ENCODE data around the gene GJA5. TPM values are rescaled to one million over a fixed set of nuclear protein-coding genes. Genes with fewer than 3 reads are reported as not detected.

The GJA5 gene
- total RNA-seq, 4 donors from 2014 or later, result 2.7 to 50.7 (median 20.2) TPM

GRCh38 chr1:147741065-147741464 is 19.3 kb downstream of the GJA5 start:
- Histone ChIP-seq H3K36me3 (no peaks in the 10 kb centered on the region), H3K4me1 (no peaks in the 10 kb centered on the region), H3K9me3 (no peaks in the 10 kb centered on the region), H3K27me3 (no peaks in the 10 kb centered on the region), H3K4me3 (no peak overlapping the region), H3K27ac (no peak overlapping the region)
- DNase-seq (ENCODE audit: low spot score in 2 of 2), result no peak
- TF ChIP-seq, protein P1, sequence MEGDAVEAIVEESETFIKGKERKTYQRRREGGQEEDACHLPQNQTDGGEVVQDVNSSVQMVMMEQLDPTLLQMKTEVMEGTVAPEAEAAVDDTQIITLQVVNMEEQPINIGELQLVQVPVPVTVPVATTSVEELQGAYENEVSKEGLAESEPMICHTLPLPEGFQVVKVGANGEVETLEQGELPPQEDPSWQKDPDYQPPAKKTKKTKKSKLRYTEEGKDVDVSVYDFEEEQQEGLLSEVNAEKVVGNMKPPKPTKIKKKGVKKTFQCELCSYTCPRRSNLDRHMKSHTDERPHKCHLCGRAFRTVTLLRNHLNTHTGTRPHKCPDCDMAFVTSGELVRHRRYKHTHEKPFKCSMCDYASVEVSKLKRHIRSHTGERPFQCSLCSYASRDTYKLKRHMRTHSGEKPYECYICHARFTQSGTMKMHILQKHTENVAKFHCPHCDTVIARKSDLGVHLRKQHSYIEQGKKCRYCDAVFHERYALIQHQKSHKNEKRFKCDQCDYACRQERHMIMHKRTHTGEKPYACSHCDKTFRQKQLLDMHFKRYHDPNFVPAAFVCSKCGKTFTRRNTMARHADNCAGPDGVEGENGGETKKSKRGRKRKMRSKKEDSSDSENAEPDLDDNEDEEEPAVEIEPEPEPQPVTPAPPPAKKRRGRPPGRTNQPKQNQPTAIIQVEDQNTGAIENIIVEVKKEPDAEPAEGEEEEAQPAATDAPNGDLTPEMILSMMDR (IDR thresholded peaks at IDR 0.05), result no peak
- TF ChIP-seq EP300 (IDR thresholded peaks at IDR 0.05) (no peak), POLR2A (IDR thresholded peaks at IDR 0.05) (no peak)
- WGBS, 2 donors, result 55 to 81% methylated on average over 1 of the region's 1 CpG

DNA sequence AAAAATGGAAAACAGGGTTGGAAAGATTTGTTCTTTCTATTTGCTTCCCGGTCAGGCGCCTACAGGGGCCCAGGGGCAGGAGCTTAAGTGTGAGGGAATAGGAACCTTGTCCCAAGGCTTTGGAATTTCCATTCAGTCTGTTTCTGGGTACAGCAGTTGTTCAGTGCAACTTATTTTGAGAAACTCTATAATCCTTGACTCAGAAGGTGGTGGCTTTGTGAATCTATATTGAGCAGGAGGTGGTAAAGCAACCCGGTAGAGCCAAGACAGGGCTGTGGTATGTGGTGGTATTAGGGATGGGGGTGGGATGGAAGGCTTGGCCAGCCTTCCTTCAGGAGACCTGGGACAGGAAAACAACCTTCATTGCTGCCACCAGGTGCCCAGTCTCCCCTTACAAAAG is 20.0 kb downstream of the GJA5 start:
- WGBS, 2 donors, result 84 to 87% methylated on average over 3 of the region's 3 CpGs
- no peaks in the 10 kb centered on the region for H3K36me3 ChIP-seq
- no peaks in the 10 kb centered on the region for H3K4me1 ChIP-seq
- H3K27me3 ChIP-seq, result no peaks in the 10 kb centered on the region
- DNase-seq (ENCODE audit: low spot score in 2 of 2), result no peak
- no peak overlapping the region for H3K27ac ChIP-seq
- H3K9me3 ChIP-seq, result no peaks in the 10 kb centered on the region
- H3K4me3 ChIP-seq, result no peak overlapping the region
- TF ChIP-seq, protein P1 (IDR thresholded peaks at IDR 0.05), result no peak
- no peak for TF ChIP-seq EP300 (IDR thresholded peaks at IDR 0.05)
- no peak for TF ChIP-seq POLR2A (IDR thresholded peaks at IDR 0.05)

- WGBS, 2 donors, result 78 to 86% methylated on average over 6 of the region's 6 CpGs
- H3K27ac ChIP-seq, result no peak overlapping the region
- no peaks in the 10 kb centered on the region for H3K9me3 ChIP-seq
- no peak for TF ChIP-seq POLR2A (IDR thresholded peaks at IDR 0.05)
- no peak for DNase-seq (ENCODE audit: low spot score in 2 of 2)
- H3K27me3 ChIP-seq, result no peaks in the 10 kb centered on the region
- H3K36me3 ChIP-seq, result no peaks in the 10 kb centered on the region
- H3K4me3 ChIP-seq, result no peak overlapping the region
- H3K4me1 ChIP-seq, result no peaks in the 10 kb centered on the region
Observed at GRCh38 chr1:147738739-147739476, 21.5 kb downstream of the GJA5 start.

GRCh38 chr1:147738129-147738528 is 22.3 kb downstream of the GJA5 start:
- TF ChIP-seq, protein P1 (IDR thresholded peaks at IDR 0.05), result no peak
- no peak for TF ChIP-seq EP300 (IDR thresholded peaks at IDR 0.05)
- no peak for TF ChIP-seq POLR2A (IDR thresholded peaks at IDR 0.05)
- Histone ChIP-seq H3K36me3 (no peaks in the 10 kb centered on the region), H3K27ac (no peak overlapping the region), H3K9me3 (no peaks in the 10 kb centered on the region), H3K4me3 (no peak overlapping the region), H3K27me3 (no peaks in the 10 kb centered on the region), H3K4me1 (no peaks in the 10 kb centered on the region)
- no peak for DNase-seq (ENCODE audit: low spot score in 2 of 2)
- WGBS, 2 donors, result 88 to 91% methylated on average over 2 of the region's 2 CpGs

DNA sequence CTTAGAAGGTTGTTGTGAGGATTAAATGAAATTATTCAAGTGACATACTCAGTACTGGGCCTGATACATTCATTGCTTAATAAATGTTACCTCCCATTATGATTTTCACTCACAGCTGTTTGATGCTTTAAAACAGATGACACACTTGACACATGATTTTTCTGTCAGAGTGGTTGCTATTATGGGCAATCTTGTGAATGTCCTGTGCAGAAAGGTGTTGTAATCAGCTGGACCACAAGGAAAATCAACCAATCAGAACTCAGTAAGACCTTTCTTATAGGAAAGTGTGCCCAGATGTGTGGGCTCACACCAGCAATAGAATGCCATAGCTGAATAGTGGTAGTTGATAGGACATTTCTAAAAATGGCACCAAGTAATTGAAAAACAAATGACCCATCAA is 23.5 kb downstream of the GJA5 start:
- Histone ChIP-seq H3K4me3 (no peak overlapping the region), H3K9me3 (no peaks in the 10 kb centered on the region), H3K36me3 (no peaks in the 10 kb centered on the region), H3K4me1 (no peaks in the 10 kb centered on the region), H3K27me3 (no peaks in the 10 kb centered on the region), H3K27ac (no peak overlapping the region)
- TF ChIP-seq, protein P1 (IDR thresholded peaks at IDR 0.05), result no peak
- no peak for TF ChIP-seq POLR2A (IDR thresholded peaks at IDR 0.05)
- no peak for TF ChIP-seq EP300 (IDR thresholded peaks at IDR 0.05)
- DNase-seq (ENCODE audit: low spot score in 2 of 2), result no peak
